Peyer's patch (tissue), 4 donors: ENCODE data around the gene ADAMTS15.

ENCODE experiments used
- CTCF ChIP-seq, 6 experiments: fragments of 450-650 bp in 4 of 6; fragments of 200-600 bp in 2 of 6; sonication (generic) in 1 of 6; IDR thresholded peaks; one replicate each; pipeline ENCODE4 v1.5.1; 2017 to 2019; ENCODE audit warnings: antibody characterized with exemption in 6 of 6, mild to moderate bottlenecking in 3 of 6, moderate library complexity in 1 of 6
- POLR2A ChIP-seq, 2 donors: fragments of 450-650 bp; IDR thresholded peaks; one replicate each; pipeline ENCODE4 v1.5.1; 2017; ENCODE audit warnings: antibody characterized with exemption in 2 of 2, mild to moderate bottlenecking in 2 of 2, moderate library complexity in 2 of 2

GRCh38 chr11:130429120-130429681, 19.2 kb upstream of the ADAMTS15 start:
- TF ChIP-seq CTCF (IDR thresholded peaks at IDR 0.05) (no peak), POLR2A (IDR thresholded peaks at IDR 0.05) (no peak)
